HK-2 (cell line): ENCODE results near the gene PDX1.
"Not testable (repeated sequence)": the region's sequence is repeated elsewhere in the genome, so short reads cannot be mapped to it uniquely, and the experiment has no call there.

Experiments used
- DNase-seq: peaks from one replicate; pipeline ENCODE4 v3.0.0-alpha.2; 2018; ENCODE audit not compliant: unreplicated experiment

The PDX1 gene

DNA sequence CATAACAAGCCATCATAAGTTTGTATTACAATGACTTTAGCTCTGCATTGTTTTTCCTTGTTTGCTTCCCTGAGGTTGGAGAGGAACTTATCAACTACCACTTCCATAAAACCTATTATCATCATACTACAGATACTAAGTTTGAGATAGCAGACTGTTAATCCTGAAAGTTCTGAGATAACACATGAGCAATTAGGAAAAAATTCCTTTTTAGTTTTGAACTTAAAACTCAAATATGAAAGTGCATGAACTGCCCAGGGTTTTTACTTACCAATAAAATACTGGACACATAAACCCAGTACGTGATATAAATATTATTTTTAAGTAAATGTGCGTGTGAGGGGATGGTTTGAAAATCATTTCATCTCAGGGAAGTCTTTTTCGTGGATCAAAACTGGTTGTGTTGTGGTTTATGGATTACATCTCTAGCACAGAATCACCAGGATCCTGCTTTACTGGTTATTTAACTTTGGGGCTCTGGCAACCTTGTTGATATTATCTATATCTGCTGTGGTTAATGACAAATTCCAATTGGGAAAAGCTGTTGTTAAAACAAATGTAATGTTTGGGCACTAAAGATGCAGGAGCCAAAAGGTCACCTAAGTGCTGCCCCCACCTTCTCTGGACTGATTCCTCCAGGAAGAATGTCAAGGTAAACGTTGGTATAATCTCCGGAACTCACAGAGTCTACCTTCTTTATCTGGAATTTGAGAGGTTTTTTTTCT, 36.9 kb downstream of the PDX1 start:
- no peak for DNase-seq

DNA sequence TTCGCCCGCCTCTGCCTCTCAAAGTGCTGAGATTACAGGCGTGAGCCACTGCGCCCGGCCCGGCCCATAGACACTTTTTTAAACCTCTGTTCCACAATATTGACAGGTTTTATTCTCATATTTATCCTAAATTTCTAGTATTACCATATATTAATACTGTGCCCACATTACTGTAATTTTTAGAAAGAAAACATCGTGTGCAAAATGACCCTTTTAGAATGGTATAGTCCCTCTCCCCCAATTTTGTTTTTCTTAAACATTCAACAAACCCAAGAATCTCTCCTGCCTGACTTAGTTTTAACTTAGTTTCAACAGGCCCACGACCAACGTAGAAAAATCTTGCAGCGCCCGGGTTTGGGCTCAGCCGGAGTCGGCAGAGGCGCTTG, 40.2 kb downstream of the PDX1 start:
- DNase-seq = no peak

DNA sequence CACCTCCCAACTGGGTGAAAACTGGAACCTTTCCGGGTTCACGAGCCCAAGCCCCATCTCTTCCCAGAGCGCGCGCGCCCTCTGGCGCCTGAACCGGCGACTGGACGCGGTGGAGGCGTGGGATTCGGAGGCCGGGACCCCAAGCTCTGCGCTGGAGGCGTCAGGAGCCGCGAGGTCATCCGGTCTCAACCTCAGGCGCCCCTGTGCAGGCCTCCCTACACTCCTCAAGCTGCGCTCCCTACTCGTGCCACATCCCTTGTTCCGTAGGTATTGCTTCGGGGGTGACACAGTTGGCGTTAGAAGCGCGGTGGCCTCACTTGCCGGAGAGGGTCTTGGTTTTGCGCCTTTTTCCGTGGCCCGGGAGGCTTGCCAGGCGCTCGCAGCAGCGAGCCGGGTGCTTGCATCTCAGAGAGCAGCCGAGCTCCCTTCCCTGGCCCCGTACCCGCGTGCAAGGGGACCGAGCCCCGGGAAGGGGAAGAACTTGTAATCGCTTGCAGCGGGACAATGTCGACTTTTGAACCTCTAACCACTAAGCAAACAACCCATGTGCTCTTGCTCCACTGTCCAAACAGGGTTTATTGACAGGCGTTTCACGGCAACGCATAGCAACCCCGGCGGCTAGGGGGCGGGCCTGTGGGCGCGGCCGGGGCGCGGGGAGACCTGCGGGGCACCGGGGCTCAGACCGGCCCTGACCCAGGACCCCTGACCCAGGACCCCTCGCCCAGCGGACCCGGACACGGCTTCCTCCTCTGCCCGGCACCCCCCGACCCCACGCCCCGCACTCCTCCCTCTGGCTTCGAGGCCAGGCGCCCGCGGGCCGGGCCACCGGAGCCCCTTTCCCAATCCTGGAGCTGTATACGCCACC, 40.8 kb downstream of the PDX1 start:
- no peak for DNase-seq

DNA sequence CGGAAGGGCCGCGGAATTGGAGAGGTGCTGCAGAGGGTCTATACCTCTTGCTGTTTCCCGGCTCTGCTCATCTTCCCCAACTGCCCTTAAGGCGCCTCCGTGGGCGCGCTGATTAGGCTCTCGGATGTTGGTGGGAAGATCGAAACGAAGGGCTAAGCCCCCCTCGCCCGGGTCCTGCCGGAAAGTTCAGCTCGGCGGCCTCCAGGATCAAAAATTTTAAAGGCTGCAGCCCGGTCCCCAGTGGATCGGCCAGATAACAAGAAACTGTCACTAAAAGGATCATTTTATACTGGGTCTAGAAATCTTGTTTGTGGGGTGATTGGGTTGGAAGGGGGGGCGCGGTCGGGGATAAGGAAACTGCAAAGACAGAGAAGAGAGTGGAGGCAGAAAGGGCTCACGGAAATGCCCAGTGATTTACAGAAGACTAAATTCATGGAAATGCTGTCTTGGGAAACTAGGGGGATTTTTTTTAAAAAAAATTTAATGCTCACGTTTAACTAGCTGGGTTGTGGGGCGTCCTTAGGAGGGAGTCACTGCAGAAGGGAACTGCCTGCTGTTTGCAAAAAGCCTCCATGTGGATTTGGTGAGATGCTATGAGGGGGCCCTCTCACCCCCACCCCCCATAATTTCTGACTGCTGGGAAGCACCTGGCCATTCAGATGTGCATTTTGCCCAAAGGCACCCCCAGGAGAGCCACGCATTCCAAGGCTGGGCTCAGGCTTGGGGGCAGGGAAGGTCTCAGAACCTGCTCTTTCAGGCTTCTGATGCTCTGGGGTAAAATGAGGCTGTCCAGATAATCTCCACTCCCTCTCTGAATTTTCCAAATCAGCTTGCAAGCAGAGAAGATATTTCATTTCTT, 41.7 kb downstream of the PDX1 start:
- no peak for DNase-seq

DNA sequence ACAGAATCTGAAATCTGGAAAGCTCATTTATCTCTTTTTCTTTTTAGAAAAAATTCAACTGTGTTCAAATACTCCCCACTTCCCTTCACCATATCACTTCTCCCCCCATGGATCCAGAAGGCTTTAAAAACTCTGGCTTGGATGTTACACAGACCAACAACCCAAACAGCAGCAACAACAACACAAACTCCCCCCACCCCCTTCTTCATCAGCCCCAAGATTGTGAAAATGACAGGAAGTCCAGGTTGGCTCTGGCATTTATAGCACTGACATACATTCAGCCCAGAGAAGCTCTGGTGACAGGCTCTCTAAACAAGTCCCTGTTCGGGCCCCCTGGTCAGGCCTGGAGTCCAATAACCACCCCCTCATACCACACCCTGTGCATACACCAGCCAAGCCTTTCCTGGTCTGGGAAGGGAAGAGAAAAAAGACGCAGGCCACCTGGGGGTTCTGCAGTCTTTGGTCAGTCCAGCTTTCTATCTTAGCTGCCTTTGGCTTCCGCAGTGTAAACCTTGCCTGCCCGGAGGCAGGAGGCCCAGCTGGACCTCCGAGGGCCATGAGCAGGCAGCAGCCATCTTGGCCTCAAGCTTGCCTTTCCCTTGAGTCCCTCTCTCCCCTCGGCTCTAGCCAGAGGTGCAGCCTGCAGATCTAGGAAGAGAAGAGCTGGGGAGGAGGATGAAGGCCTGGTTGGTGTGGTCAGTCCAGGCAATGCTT, 42.5 kb downstream of the PDX1 start:
- no peak for DNase-seq

DNA sequence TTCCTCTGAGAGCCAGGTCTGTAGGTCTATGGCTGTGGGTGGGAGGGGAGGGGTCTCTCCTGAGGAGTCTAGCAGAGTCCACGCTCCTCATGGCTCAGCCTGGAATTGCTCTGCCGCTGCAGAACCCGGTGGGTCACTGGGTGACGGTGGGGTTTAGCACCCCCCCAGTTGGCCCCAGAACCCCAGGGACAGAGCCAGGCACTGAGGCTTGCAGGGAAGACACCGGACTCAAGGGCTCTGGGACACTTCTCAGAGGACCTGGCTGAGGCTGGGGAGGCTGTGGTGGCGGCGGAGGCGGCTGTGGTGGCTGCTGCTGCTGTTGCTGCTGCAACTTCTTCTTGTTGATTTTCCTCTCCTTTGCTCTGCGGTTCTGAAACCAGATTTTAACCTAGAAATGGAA, 43.2 kb downstream of the PDX1 start:
- DNase-seq = no peak

DNA sequence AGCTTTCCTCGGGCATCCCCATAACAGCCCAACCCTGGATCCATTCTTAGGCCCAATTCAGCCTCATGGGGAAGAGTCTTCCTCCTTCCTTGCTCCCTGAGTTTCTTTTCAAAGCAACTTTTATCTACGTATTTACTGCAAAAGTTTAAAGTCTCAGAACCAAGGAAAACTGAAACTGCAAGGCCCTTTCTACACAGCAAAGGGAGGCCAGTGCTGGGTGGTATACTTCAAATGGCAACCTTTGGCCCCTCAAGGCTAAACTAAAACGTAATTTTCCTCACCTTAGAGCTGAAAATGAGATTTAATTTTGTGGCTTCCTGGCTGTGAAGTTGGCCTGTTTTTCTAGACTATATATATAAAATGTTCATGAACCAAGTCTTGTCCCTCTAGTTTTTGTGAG, 43.7 kb downstream of the PDX1 start:
- DNase-seq = no peak

DNA sequence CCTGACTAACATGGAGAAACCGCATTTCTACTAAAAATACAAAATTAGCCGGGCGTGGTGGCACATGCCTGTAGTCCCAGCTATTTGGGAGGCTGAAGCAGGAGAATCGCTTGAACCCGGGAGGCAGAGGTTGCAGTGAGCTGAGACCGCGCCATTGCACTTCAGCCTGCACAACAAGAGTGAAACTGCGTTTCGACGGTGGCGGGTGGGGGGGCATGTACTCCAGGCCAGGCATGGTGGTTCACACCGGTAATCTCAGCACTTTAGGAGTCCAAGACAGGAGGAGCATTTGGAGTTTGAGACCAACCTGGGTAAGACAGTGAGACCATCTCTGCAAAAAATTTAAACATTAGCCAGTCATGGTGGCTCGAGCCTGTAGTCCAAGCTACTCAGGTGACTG, 44.4 kb downstream of the PDX1 start:
- DNase-seq = not testable (repeated sequence)

DNA sequence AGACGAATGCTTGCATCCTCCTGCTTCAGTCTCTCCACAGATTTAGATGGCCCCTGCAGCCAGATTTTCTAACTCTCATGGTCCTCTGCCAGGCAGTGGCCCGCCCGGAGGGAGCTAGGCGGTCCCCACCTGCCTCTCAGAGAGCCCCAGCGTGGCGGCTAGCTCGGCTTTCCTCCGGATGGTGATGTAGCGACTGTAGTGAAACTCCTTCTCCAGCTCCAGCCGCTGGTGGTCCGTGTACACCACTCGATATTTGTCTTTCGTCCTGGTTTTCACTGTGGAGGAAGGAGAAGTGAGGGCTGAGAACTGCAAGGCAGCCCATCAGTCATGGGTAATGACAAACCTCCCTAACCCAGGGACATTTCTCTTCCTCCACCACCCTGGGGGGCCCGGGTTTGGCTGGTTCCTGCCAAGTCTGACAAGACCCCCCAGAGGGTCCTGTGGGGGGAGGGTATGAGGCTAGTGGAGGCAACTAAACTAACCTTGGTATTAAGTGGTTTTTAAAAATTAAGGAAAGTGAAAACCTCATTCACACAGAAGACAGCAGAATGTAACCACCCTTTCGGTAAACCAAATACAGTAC, 45.0 kb downstream of the PDX1 start:
- DNase-seq = no peak

DNA sequence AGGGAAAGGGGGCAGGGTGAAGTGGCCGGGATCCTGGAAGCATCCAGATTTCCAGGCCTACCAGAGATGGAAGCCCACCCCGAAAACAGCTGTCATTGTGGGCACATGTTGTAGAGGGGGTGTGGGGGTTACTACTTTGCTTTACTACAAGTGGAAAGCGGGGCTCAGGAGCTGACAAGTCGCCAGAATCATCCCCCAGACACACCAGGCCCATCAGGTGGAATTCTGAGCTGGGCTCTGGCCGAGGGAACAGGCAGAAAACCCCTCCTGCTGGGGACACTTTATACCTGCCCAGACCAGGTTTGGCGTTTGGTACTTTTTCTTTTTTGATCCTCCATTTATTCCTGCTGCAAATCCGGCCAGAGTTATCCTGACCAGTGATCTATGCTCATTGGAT, 45.5 kb downstream of the PDX1 start:
- no peak for DNase-seq

DNA sequence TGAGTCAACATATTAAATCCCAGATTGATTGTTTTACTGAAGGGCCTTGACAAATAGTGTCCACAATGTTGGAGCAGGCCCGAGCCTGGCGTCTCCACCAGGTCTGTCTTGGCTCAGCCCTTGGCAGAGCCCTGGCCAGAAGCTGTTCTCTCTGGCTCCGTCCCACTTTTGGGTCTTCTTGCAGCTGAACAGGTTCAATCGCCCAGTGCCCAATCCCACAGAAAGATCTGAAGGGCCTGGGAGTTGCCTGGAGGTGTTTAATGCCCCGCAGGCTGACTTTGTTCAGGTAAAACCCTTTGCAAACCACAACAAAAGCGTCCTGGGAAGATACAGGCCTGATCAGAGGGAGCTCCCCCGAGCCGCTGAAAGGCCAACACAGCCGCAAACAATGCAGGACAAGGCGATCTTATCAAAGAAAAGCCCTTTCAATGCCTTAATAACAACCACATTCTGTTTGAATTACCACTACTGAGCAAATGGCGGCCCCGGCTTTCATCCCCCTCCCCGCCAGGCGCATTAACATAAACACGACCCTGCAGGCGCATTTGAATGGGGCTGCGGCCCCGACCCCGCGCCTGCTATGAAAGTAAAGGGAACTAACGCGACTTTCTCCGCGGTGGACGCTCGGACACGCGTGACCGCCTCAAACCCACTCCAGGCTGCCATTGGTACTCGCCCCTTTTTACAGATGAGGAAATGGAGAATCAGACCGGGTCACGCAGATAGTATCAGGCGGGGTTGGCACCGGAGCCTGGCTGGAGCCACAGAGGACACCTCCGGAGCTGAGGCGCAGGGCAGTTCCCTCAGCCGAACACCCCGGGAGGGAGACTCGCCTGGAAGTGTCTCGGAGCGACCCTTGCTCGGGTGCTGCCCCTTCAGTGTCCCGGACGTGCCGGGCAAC, 46.2 kb downstream of the PDX1 start:
- no peak for DNase-seq

DNA sequence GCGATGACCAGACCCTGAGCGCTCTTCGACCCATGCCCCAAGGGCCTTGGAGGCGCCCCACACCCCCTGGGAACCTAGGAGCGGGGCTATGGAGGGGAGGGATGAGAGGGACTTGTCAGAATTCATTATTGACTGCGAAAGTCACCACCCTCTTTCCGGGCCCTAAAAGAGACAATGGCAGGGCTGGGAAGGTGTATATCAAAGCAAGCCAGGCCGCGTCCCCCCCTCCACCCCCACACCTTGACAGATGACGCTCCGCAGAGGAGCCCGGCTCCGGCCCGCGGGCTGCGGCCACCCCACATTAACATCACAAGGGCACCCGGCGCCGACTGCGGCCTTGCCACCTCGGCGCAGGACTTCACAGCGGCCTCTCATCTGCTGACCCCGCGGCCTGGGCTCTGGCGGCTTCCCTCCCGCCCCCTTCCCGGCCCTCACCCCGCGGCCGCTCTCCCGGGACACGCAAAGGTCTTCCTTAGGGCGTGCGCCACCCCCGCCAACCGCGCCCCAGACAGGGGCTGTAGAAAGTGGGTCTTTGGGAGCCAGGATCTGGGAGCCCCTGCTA, 46.9 kb downstream of the PDX1 start:
- DNase-seq = no peak

DNA sequence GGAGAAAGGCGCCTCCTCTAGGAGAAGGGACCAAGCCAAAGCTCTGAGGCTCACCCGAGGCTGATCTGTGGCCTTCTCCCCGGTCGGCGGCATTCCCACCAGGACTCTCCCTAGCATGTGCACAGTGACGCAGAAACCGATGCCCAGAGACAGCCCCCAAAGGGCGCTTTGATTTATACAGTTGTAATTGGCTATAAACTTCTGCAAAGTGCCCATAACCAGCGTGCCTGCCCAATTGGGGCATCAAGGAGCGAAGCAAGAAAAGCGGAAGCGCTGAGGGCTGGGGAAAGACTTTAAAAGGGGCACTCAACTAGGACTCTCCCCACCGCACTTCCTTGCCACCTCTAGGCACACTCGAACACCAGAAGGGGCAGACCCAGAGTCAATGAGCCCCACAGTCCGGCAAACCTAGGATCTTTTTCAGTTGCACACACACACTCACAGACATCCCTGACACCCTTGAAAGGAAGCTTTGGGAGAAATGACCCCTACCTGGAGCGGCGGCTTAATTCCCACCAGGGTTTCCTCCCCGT, 47.5 kb downstream of the PDX1 start:
- DNase-seq = no peak

DNA sequence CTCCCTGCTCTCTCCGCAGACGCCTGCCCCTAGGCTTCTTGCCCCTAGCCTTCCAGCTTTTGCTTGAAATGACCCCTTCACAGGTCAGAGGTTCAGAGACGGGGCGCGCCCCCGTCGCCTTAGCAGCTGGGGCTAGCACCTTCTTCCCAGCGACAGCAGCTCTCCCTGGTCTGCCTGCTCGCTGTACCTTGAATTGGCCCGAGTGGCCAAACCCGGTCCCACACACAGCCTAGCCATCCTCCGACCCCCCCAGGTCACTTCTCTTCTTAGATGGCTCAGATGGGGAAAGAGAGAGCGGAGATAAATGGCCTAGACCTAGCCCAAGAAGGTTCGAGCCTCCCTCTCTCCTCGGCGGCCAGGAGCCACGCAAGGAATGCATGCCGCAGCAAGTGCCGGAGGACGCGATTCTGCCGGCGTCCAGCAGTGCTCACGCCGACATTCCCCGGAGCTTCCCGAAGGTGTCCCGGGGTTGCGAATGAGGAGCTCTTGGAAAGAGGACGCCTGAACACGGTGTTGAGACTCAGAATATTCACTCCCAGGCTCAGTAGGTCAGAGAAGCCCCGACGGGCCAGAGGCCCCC, 48.0 kb downstream of the PDX1 start:
- DNase-seq = no peak

DNA sequence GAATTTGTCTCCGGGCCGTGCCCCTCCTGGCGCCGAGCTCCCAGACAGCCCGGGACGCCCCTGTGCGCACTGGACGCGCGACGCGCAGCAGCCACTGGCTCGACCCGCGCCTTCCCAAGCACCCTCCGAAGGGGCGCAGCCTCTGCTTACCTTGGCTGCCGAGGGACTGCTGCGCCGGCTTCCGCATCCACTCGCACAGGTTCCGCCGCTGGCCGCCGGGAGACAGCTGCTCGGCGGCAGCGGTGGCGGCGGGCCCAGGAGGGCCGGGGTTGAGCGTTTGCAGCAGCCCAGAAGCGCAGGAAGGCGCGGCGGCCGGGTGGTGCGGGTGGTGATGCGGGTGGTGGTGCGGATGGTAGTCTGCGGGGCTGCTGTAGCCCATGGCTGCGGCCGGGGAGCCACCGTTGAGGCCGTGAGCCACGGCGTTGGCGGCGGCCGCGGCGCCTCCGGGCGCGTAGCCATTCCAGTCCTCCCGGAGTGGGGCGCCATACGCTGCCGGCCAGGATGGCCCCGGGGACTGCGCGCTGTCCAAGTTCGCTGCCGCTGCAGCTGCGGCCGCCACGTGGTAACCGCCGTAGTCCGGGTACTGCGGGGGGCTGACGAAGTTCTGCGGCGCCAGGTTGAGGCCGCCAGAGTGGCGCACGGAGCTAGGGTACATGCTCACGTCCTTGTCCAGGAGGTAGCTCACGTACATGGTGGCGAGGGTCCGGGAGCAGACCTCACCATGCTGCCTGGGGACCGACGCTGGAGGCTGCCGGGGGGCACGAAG, 48.7 kb downstream of the PDX1 start:
- no peak for DNase-seq

DNA sequence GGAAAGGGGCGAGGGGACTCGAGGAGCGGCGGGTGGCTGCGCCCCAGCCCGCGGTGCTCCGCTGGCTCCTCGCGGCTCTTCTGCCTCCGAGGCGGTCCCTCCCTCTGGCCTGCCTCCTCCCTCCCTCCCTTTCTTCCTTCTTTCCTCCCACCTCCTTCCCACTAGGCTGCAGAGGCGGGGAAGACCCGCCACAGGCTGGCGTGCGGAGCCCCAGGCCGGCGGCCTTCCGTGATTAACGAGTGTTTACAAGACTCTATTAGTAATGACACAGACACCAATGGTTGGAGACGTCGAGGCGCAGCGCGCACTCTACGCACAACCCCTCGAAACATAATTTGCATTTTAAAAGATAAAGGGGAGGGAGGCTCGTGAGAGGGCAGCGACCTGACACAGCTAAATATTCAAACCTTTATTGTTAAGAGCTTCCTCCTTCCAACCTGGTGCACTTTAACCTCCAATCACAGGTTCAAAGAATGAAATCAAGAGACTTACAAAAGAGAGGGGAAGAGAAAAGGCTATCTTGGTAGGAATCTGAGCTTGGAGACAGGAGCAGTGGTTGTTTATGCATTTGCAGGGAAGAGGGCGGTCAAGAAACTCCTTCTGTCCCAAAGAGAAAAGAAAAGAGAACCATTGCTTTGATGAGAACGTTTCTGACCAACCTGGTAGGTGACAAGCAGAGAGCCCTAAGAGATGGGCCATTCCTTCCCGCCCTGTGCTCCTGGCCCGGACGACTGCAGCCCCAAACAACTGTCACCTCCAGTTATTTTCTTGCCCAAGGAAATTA, 49.5 kb downstream of the PDX1 start, which contains the start of gene CDX2:
Gene CDX2, minus strand, starts transcription at position 234 of the 784 bp plus-strand sequence. CDS start 309 bp downstream, outside the sequence.
- no peak for DNase-seq

DNA sequence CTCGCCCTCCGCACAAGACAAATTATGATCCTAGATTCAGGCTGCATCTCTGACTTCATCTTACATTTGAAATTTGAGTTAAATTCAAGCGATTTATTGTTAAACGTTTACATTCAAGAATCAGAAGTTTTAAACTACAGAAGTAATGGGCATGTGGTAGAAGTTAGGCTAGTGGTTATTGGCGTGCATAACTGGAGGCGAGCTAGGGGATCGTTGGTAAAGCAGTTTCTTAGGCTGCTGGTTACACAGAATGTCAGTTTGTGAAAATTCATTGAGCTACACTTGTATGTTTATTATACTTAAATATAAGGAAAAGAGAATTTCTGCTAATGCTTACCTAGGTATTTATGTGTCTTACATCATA, 50.0 kb downstream of the PDX1 start:
- no peak for DNase-seq
